Uterus (tissue), 2 donors: Measurements from ENCODE around the gene INPP4A.

Experiments
- POLR2A ChIP-seq, 2 donors: fragments of 450-650 bp; IDR thresholded peaks; one replicate each; pipeline ENCODE4 v1.6.1; 2016; ENCODE audit warnings: antibody characterized with exemption in 2 of 2, mild to moderate bottlenecking in 1 of 2, moderate library complexity in 1 of 2
- TF ChIP-seq, protein P1 (sequence below), 4 experiments: fragments of 200-600 bp in 2 of 4; fragments of 450-650 bp in 2 of 4; sonication (generic) in 2 of 4; IDR thresholded peaks; one replicate each; pipeline ENCODE4 v1.5.1; 2016 to 2019; ENCODE audit warnings: antibody characterized with exemption in 4 of 4, mild to moderate bottlenecking in 2 of 4, moderate library complexity in 1 of 4

DNA sequence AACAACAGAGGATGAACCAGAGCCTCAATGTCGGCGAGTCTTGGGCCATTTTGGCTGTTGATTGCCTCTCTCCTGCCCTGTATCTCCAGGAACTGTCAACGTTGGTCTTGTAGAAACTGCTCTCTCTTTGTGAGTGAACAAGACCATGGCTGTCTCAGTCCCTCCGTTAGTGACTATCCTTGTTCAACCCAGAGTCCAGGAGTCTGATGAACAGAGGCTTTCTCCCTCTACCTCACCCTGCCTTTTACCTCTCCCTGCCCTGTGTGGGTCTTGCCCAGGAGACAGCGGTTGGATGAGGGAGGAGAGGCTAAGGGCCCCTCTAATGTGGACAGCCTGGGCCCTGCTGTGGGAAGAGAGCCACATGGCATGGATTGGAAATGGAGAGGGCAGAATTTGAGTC is 32.8 kb downstream of the INPP4A start:
- no peak for TF ChIP-seq POLR2A (IDR thresholded peaks at IDR 0.05)
- TF ChIP-seq, protein P1, sequence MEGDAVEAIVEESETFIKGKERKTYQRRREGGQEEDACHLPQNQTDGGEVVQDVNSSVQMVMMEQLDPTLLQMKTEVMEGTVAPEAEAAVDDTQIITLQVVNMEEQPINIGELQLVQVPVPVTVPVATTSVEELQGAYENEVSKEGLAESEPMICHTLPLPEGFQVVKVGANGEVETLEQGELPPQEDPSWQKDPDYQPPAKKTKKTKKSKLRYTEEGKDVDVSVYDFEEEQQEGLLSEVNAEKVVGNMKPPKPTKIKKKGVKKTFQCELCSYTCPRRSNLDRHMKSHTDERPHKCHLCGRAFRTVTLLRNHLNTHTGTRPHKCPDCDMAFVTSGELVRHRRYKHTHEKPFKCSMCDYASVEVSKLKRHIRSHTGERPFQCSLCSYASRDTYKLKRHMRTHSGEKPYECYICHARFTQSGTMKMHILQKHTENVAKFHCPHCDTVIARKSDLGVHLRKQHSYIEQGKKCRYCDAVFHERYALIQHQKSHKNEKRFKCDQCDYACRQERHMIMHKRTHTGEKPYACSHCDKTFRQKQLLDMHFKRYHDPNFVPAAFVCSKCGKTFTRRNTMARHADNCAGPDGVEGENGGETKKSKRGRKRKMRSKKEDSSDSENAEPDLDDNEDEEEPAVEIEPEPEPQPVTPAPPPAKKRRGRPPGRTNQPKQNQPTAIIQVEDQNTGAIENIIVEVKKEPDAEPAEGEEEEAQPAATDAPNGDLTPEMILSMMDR (IDR thresholded peaks at IDR 0.05) = no peak
